HepG2 (cell line): ENCODE results near the gene C16orf87. TPM values are rescaled to one million over a fixed set of nuclear protein-coding genes. Genes with fewer than 3 reads are reported as not detected.

Source experiments
- ADNP ChIP-seq: sonication (generic); formaldehyde crosslinking; IDR thresholded peaks from 2 replicates; pipeline ENCODE4 v1.4.0; 2020; ENCODE audit warnings: missing genetic modification reagents
- ATF2 ChIP-seq: sonication (generic); formaldehyde crosslinking; IDR thresholded peaks from 2 replicates; pipeline ENCODE4 v1.4.0; 2020; ENCODE audit warnings: missing genetic modification reagents
- CEBPG ChIP-seq: IDR thresholded peaks from 2 replicates; pipeline ENCODE4 v1.6.1; 2016
- GATAD2A ChIP-seq: IDR thresholded peaks from 2 replicates; pipeline ENCODE4 v1.6.1; 2016
- KAT8 ChIP-seq: IDR thresholded peaks from 2 replicates; pipeline ENCODE4 v1.6.1; 2016; ENCODE audit warnings: missing genetic modification reagents, missing compliant biosample characterization
- NFYC ChIP-seq: IDR thresholded peaks from 2 replicates; pipeline ENCODE4 v1.6.1; 2016; ENCODE audit warnings: missing genetic modification reagents, missing compliant biosample characterization
- PCBP1 ChIP-seq: fragments of 200-400 bp; formaldehyde crosslinking; IDR thresholded peaks from 2 replicates; pipeline ENCODE4 v1.6.1; 2017; ENCODE audit warnings: mild to moderate bottlenecking, low read depth, low read length, borderline replicate concordance
- REPIN1 ChIP-seq: sonication (generic); formaldehyde crosslinking; IDR thresholded peaks from 2 replicates; pipeline ENCODE4 v1.8.0; 2022; ENCODE audit warnings: missing genetic modification reagents, low read depth, mild to moderate bottlenecking, borderline replicate concordance
- SOX13 ChIP-seq, 3 experiments: fragments of 450-650 bp in 1 of 3; sonication (generic) in 1 of 3; formaldehyde crosslinking in 1 of 3; IDR thresholded peaks in 2 of 3; conservative IDR thresholded peaks in 1 of 3; 2 replicates each; pipeline versions ENCODE4 v1.5.0 to v1.6.1; 2016 to 2020; ENCODE audit warnings: antibody characterized with exemption in 1 of 3, mild to moderate bottlenecking in 1 of 3, missing compliant biosample characterization in 1 of 3, missing genetic modification reagents in 1 of 3, moderate library complexity in 1 of 3
- ZNF142 ChIP-seq: sonication (generic); formaldehyde crosslinking; IDR thresholded peaks from 2 replicates; pipeline ENCODE4 v1.4.0; 2020; ENCODE audit warnings: missing genetic modification reagents
- ZNF407 ChIP-seq: sonication (generic); formaldehyde crosslinking; IDR thresholded peaks from one replicate; pipeline ENCODE4 v1.5.1; 2020; ENCODE audit warnings: mild to moderate bottlenecking, missing genetic modification reagents; ENCODE audit errors: not compliant biosample characterization
- ZNF740 ChIP-seq: sonication (generic); formaldehyde crosslinking; IDR thresholded peaks from 2 replicates; pipeline ENCODE4 v1.4.0; 2020; ENCODE audit warnings: missing genetic modification reagents
- polyA plus RNA-seq, 8 experiments: library from polyadenylated mRNA; depleted of rRNA in 3 of 8; stranded (reverse) in 7 of 8; unstranded in 1 of 8; fragments of >200 nt; fragmentation: Illumina TruSeq in 4 of 8; extraction: Trizol in 4 of 8; gene quantifications; 2 replicates each; pipeline versions ENCODE4 v1.2.1 to v1.2.3, GENCODE V29; 2011 to 2016; ENCODE audit warnings: low read depth in 4 of 8, missing spikeins in 1 of 8, mixed read lengths in 1 of 8; ENCODE audit not compliant: insufficient read depth in 1 of 8
- total RNA-seq, 5 experiments: library from RNA; depleted of rRNA; stranded (reverse); fragments of >200 nt; fragmentation: Illumina TruSeq; extraction: Trizol; gene quantifications; 2 replicates each; pipeline ENCODE4 v1.2.3, GENCODE V29; 2016; ENCODE audit warnings: low read depth in 1 of 5

The C16orf87 gene
- total and polyA plus RNA-seq, 2 of the 13 experiments (the other 11 are each of a cell fraction or from before 2014, with no cell fraction given), result 8.6 to 19.5 TPM

GRCh38 chr16:46830902-46831647, at the start of gene C16orf87 (continued):
- TF ChIP-seq ATF2 (CRISPR knock-in tag) (peak; percentile 59; the same call in 1 of the 2 replicates), GATAD2A (CRISPR knock-in tag) (peak; percentile 43; the same call in 1 of the 2 replicates), ZNF142 (CRISPR knock-in tag) (peak; percentile 94), PCBP1 (0 out of 2 replicates have a peak, but pooled peaks have one; percentile 44), SOX13 (IDR thresholded peaks at IDR 0.05) (no peak), SOX13 (CRISPR knock-in tag; conservative IDR thresholded peaks at IDR 0.05 in 1 of 2, IDR thresholded peaks at IDR 0.05 in 1 of 2) (0 out of 4 replicates have a peak, but pooled peaks of 1 of the 2 experiments have one; percentile 18), ZNF740 (CRISPR knock-in tag) (peak; percentile 72; the same call in 1 of the 2 replicates), NFYC (CRISPR knock-in tag) (peak; percentile 89), CEBPG (CRISPR knock-in tag) (no peak), REPIN1 (CRISPR knock-in tag) (peak; percentile 26; the same call in 1 of the 2 replicates), ADNP (CRISPR knock-in tag) (no peak), ZNF407 (CRISPR knock-in tag) (peak; percentile 4), KAT8 (CRISPR knock-in tag) (peak; percentile 40)
